ENCODE measurements around the gene FLNA. TPM values are rescaled to one million over a fixed set of nuclear protein-coding genes. Genes with fewer than 3 reads are reported as not detected.
A peak's percentile ranks its signal among the peaks of the same experiment; 100 is the strongest.

The FLNA gene
- total and polyA plus RNA-seq, 4 experiments from 2014 or later = 87.4 to 871 (median 761) TPM

DNA sequence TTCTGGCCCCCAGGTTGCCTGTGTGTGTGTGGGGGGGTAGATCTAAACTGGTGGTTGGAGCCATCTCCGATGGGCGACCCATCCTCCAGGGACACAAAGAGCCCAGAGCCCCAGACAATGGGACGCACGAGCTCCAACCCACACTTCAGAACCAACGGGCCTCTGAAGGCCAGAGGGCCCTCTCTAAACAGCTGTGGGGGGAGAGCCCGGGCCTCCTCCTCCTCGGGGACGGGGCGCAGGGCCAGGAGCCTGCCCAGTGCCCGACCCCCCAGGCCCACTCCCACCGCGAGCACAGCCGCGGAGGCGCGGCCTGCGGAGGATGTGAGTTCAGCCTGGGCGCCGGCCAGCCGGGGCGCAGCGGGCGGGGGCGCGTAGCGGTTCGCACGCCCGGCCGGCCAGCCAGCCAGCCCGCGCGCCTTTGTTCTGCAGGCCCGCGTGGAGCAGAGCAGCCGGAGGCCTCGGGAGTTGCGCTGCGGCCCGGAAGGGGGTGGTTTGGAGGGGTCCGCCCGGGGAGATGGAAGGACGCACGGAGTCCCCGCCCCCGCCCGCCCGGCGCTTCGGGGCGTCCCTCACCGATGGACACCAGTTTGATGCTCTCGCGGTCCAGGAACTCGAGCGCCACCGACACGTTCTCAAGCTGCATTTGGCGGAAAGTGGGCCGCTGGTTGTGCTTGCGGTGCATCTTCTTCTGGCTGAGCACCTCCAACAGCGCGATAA is 4.0 kb downstream of the FLNA start:
- Mint-ChIP-seq H3K4me3 (peak overlapping the region; percentile 91 to 96 (median 94)), H3K9me3 (no peaks in the 10 kb centered on the region), H3K36me3 (peaks cover 6 to 29% of the 10 kb centered on the region in 2 donors), H3K27ac (peak overlapping the region; percentile 95 to 98 (median 97)), H3K27me3 (no peaks in the 10 kb centered on the region), H3K4me1 (peaks cover 4 to 45% (median 25%) of the 10 kb centered on the region in 4 donors)
- peaks cover 26% of the 10 kb centered on the region for H3K36me3 ChIP-seq (ENCODE audit: insufficient read depth, low read length)
- no peaks in the 10 kb centered on the region for H3K9me3 ChIP-seq (ENCODE audit: control insufficient read depth in 1 of 2, low read length in 2 of 2)
- ChIA-PET POLR2A (ENCODE audit: partially characterized antibody) (interaction anchor here (1.0 to 10.9 kb wide), 16 partner anchors 8 to 445 kb away, joined by 3 to 245 read pairs (median 6); partner anchors contain the start of genes ARHGAP4, EMD, HCFC1 and IRAK1), CTCF (ENCODE audit: partially characterized antibody) (interaction anchor here (1.3 to 2.1 kb wide), 2 partner anchors 9 kb away, joined by 3 to 5 read pairs; partner anchors contain the start of gene EMD)
- no peak for DNase-seq
- peaks cover 58% of the 10 kb centered on the region for H3K4me1 ChIP-seq (ENCODE audit: insufficient read depth, low read length)
- peak overlapping the region; percentile 59 to 69 for H3K4me3 ChIP-seq (ENCODE audit: low read length in 2 of 2)
- intact Hi-C loops (cut with micrococcal nuclease) = loop anchor here (1.0 to 10.0 kb wide), 3 partner anchors 9 to 396 kb away; partner anchors contain the start of genes EMD, HCFC1, MECP2 and TMEM187
- no peaks in the 10 kb centered on the region for H3K27me3 ChIP-seq (ENCODE audit: insufficient read depth, low read length)
- peak overlapping the region; percentile 92 for H3K27ac ChIP-seq (ENCODE audit: low read depth, low read length)

GRCh38 chrX:154369449-154370299 is 4.8 kb downstream of the FLNA start:
- no peaks in the 10 kb centered on the region for H3K27me3 ChIP-seq (ENCODE audit: insufficient read depth, low read length)
- intact Hi-C loops (cut with micrococcal nuclease) = loop anchor here (10.0 kb wide), 2 partner anchors 275 to 395 kb away; partner anchors contain the start of genes HCFC1, MECP2 and TMEM187
- ChIA-PET CTCF (ENCODE audit: partially characterized antibody) (interaction anchor here (1.0 to 2.1 kb wide), 2 partner anchors 10 to 16 kb away, joined by 3 to 5 read pairs; partner anchors contain the start of gene EMD), POLR2A (ENCODE audit: partially characterized antibody) (interaction anchor here (1.0 to 10.9 kb wide), 10 partner anchors 9 to 442 kb away, joined by 3 to 245 read pairs (median 10); partner anchors contain the start of genes EMD, HCFC1, RPL10 and UBL4A)
- no peaks in the 10 kb centered on the region for H3K9me3 ChIP-seq (ENCODE audit: control insufficient read depth in 1 of 2, low read length in 2 of 2)
- Mint-ChIP-seq H3K4me1 (peaks cover 4 to 43% (median 25%) of the 10 kb centered on the region in 4 donors), H3K36me3 (peaks cover 9 to 32% of the 10 kb centered on the region in 2 donors), H3K4me3 (peak overlapping the region; percentile 91 to 96 (median 94)), H3K27me3 (no peaks in the 10 kb centered on the region), H3K27ac (peak overlapping the region; percentile 95 to 98 (median 97)), H3K9me3 (no peaks in the 10 kb centered on the region)
- H3K27ac ChIP-seq (ENCODE audit: low read depth, low read length) = peak overlapping the region; percentile 92
- H3K4me1 ChIP-seq (ENCODE audit: insufficient read depth, low read length) = peaks cover 61% of the 10 kb centered on the region
- peak overlapping the region; percentile 59 to 69 for H3K4me3 ChIP-seq (ENCODE audit: low read length in 2 of 2)
- H3K36me3 ChIP-seq (ENCODE audit: insufficient read depth, low read length) = peaks cover 34% of the 10 kb centered on the region
- DNase-seq = peak; percentile 71 to 84 (median 75)

- peak overlapping the region; percentile 84 to 96 (median 92) for H3K4me3 Mint-ChIP-seq
- H3K4me1 Mint-ChIP-seq = peaks cover 4 to 45% (median 25%) of the 10 kb centered on the region in 4 donors
- no peaks in the 10 kb centered on the region for H3K9me3 ChIP-seq (ENCODE audit: control insufficient read depth in 1 of 2, low read length in 2 of 2)
- no peaks in the 10 kb centered on the region for H3K27me3 Mint-ChIP-seq
- POLR2A ChIA-PET (ENCODE audit: partially characterized antibody) = interaction anchor here (1.0 to 10.9 kb wide), 13 partner anchors 8 to 443 kb away, joined by 3 to 245 read pairs (median 7); partner anchors contain the start of genes EMD, HCFC1, RPL10 and UBL4A
- peak overlapping the region; percentile 17 to 59 for H3K4me3 ChIP-seq (ENCODE audit: low read length in 2 of 2)
- CTCF ChIA-PET (ENCODE audit: partially characterized antibody) = interaction anchor here (1.0 kb wide), 1 partner anchor 15 kb away, joined by 3 read pairs; no protein-coding TSS in a partner anchor
- peaks cover 42% of the 10 kb centered on the region for H3K36me3 ChIP-seq (ENCODE audit: insufficient read depth, low read length)
- peaks cover 65% of the 10 kb centered on the region for H3K4me1 ChIP-seq (ENCODE audit: insufficient read depth, low read length)
- H3K27me3 ChIP-seq (ENCODE audit: insufficient read depth, low read length) = no peaks in the 10 kb centered on the region
- peak overlapping the region; percentile 92 for H3K27ac ChIP-seq (ENCODE audit: low read depth, low read length)
- peaks cover 11 to 33% of the 10 kb centered on the region in 2 donors for H3K36me3 Mint-ChIP-seq
- intact Hi-C loops (cut with micrococcal nuclease) = no loop called here
- peak; percentile 92 to 97 (median 95) for DNase-seq
- H3K27ac Mint-ChIP-seq = peak overlapping the region; percentile 90 to 98 (median 95)
- no peaks in the 10 kb centered on the region for H3K9me3 Mint-ChIP-seq
Observed at GRCh38 chrX:154368630-154369448, 5.6 kb downstream of the FLNA start.

DNA sequence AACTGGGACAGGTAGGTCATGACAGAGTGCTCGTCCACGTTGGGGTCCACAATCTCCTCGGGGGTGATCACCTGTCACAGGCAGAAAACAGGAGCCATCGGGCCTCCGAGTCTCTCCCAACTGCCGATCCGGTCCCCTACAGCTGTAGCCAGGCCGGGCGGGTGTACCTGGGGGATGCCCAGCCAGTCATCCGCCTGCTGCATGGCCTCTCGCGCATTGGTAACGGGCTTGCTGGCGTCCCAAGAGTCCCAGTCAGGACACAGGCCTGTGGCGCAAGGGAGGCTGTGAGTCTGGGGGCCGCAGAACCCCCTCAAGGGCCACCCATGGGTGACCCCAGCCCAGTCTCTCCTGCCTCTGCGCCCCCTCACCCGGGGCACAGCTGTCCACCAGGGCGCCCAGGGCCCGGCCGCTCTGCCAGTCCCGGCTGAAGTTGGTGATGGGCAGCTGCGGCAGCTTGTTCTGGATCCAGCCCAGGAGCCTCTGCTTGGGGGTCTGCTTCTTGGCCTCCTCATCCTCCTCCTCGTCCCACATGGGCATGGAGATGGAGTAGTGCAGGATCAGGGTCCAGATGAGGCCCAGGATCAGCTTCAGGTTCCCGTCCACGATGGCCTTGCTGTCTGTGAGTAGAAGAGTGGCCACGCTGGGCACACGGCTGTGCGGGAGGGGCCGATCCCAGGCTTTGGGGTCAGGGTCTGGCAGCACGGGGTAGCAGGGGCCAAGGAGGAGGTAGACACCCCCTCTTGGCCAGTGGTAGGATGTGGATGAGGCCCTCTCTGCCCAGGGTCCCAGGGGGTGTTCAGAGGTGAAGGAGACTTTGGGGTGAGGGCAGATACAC is 6.7 kb downstream of the FLNA start:
- Mint-ChIP-seq H3K9me3 (no peaks in the 10 kb centered on the region), H3K27me3 (no peaks in the 10 kb centered on the region), H3K4me3 (peak overlapping the region; percentile 84 to 96 (median 92)), H3K27ac (peak overlapping the region; percentile 90 to 98 (median 95)), H3K4me1 (peaks cover 1 to 44% (median 19%) of the 10 kb centered on the region in 4 donors), H3K36me3 (peaks cover 13 to 38% of the 10 kb centered on the region in 2 donors)
- Histone ChIP-seq H3K36me3 (ENCODE audit: insufficient read depth, low read length) (peaks cover 48% of the 10 kb centered on the region), H3K4me1 (ENCODE audit: insufficient read depth, low read length) (peaks cover 57% of the 10 kb centered on the region), H3K9me3 (ENCODE audit: control insufficient read depth in 1 of 2, low read length in 2 of 2) (no peaks in the 10 kb centered on the region), H3K27me3 (ENCODE audit: insufficient read depth, low read length) (no peaks in the 10 kb centered on the region), H3K27ac (ENCODE audit: low read depth, low read length) (peak overlapping the region; percentile 92), H3K4me3 (ENCODE audit: low read length in 2 of 2) (peak overlapping the region in 1 of 2 donors; percentile 59)
- ChIA-PET POLR2A (ENCODE audit: partially characterized antibody) (interaction anchor here (1.0 to 10.9 kb wide), 8 partner anchors 11 to 442 kb away, joined by 3 to 245 read pairs (median 13); partner anchors contain the start of genes EMD and RPL10), CTCF (ENCODE audit: partially characterized antibody) (no interaction called here)
- intact Hi-C loops (cut with micrococcal nuclease) = no loop called here
- no peak for DNase-seq

DNA sequence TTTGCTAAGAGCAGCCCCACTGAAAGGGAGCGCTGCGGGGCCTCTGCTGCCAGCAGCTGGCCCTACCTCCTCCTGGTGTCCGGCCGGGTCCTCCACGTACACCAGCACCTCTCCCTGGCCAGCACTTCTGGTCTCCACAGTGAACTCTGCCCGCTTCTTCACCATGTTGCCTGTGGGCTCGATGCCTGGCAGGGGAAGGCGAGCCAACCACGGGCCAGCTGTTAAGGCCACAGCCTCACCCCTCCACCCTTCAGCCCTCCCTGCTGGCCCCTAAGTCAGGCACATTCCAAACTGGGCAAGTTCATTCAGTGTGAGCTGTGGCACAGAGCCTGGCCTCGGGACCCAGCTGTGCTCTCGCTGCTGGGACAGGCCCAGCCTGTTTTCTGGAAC is 7.8 kb downstream of the FLNA start:
- no peak overlapping the region for H3K4me3 ChIP-seq (ENCODE audit: low read length in 2 of 2)
- H3K4me1 ChIP-seq (ENCODE audit: insufficient read depth, low read length) = peaks cover 59% of the 10 kb centered on the region
- CTCF ChIA-PET (ENCODE audit: partially characterized antibody) = interaction anchor here (1.4 kb wide), 1 partner anchor 9 kb away, joined by 3 read pairs; no protein-coding TSS in a partner anchor

More for the DNA sequence above, 7.8 kb downstream of the FLNA start:
- POLR2A ChIA-PET (ENCODE audit: partially characterized antibody) = interaction anchor here (3.3 to 10.9 kb wide), 3 partner anchors 12 to 32 kb away, joined by 36 to 245 read pairs (median 69); partner anchors contain the start of genes EMD and RPL10
- intact Hi-C loops (cut with micrococcal nuclease) = no loop called here
- Mint-ChIP-seq H3K9me3 (no peaks in the 10 kb centered on the region), H3K36me3 (peaks cover 14 to 40% of the 10 kb centered on the region in 2 donors), H3K4me1 (peaks cover 1 to 41% (median 16%) of the 10 kb centered on the region in 4 donors), H3K27me3 (no peaks in the 10 kb centered on the region), H3K4me3 (peak overlapping the region in 1 of 8 donors; percentile 36), H3K27ac (peak overlapping the region; percentile 9 to 86 (median 38))
- no peaks in the 10 kb centered on the region for H3K9me3 ChIP-seq (ENCODE audit: control insufficient read depth in 1 of 2, low read length in 2 of 2)
- H3K27me3 ChIP-seq (ENCODE audit: insufficient read depth, low read length) = no peaks in the 10 kb centered on the region
- peak overlapping the region; percentile 92 for H3K27ac ChIP-seq (ENCODE audit: low read depth, low read length)
- no peak for DNase-seq
- H3K36me3 ChIP-seq (ENCODE audit: insufficient read depth, low read length) = peaks cover 58% of the 10 kb centered on the region

Measured in CD4-positive, alpha-beta memory T cell (primary cell).